K562 (cell line): Measurements from ENCODE around the gene LIPH. TPM values are rescaled to one million over a fixed set of nuclear protein-coding genes. Genes with fewer than 3 reads are reported as not detected.

ENCODE experiments used
- BMI1 ChIP-seq: fragments of 150-350 bp; IDR thresholded peaks from 2 replicates; pipeline ENCODE4 v1.6.1; 2014; ENCODE audit warnings: low read length
- CSDE1 ChIP-seq, 2 experiments: fragments of 450-650 bp; IDR thresholded peaks; 2 replicates each; pipeline ENCODE4 v1.6.1; 2016; ENCODE audit warnings: mild to moderate bottlenecking in 1 of 2
- ELF2 ChIP-seq: fragments of 250-450 bp; sonication (Bioruptor Pico); IDR thresholded peaks from 2 replicates; pipeline ENCODE4 v1.5.0; 2021; ENCODE audit warnings: mild to moderate bottlenecking
- EP300 ChIP-seq: IDR thresholded peaks from 2 replicates; pipeline ENCODE4 v1.6.1; 2012; ENCODE audit warnings: low read length, improper control_type of control experiment
- ERF ChIP-seq: fragments of 450-650 bp; formaldehyde crosslinking; IDR thresholded peaks from 2 replicates; pipeline ENCODE4 v1.4.0; 2020; ENCODE audit warnings: mild to moderate bottlenecking, mixed read lengths
- PHF20 ChIP-seq: fragments of 450-650 bp; IDR thresholded peaks from 2 replicates; pipeline ENCODE4 v1.6.1; 2018; ENCODE audit not compliant: partially characterized antibody
- SAFB ChIP-seq: fragments of 200-400 bp; formaldehyde crosslinking; IDR thresholded peaks from 2 replicates; pipeline ENCODE4 v1.6.1; 2017; ENCODE audit warnings: low read depth, low read length, borderline replicate concordance
- SMARCE1 ChIP-seq: fragments of 450-650 bp; IDR thresholded peaks from 2 replicates; pipeline ENCODE4 v1.7.1; 2016; ENCODE audit warnings: mild to moderate bottlenecking
- SRF ChIP-seq, 2 experiments: fragments of 250-450, 450-650 bp in 1 of 2; sonication (Bioruptor Pico) in 1 of 2; sonication (generic) in 1 of 2; formaldehyde crosslinking; IDR thresholded peaks; 2 replicates each; pipeline versions ENCODE4 v1.5.0 to v1.5.1; 2020 to 2022; ENCODE audit warnings: mild to moderate bottlenecking in 1 of 2, missing genetic modification reagents in 1 of 2
- THRAP3 ChIP-seq: fragments of 450-650 bp; IDR thresholded peaks from 2 replicates; pipeline ENCODE4 v1.6.1; 2016; ENCODE audit warnings: mild to moderate bottlenecking, inconsistent platforms, borderline replicate concordance
- TOE1 ChIP-seq, 2 experiments: fragments of 450-650 bp in 1 of 2; sonication (generic) in 1 of 2; formaldehyde crosslinking in 1 of 2; IDR thresholded peaks; 2 replicates each; pipeline versions ENCODE4 v1.7.1 to v1.8.0; 2016 to 2022; ENCODE audit warnings: borderline replicate concordance in 2 of 2, mild to moderate bottlenecking in 2 of 2, antibody characterized with exemption in 1 of 2, inconsistent platforms in 1 of 2, low read depth in 1 of 2, missing genetic modification reagents in 1 of 2, moderate library complexity in 1 of 2
- ZC3H4 ChIP-seq: sonication (generic); formaldehyde crosslinking; IDR thresholded peaks from 2 replicates; pipeline ENCODE4 v1.9.0; 2021; ENCODE audit warnings: missing genetic modification reagents, borderline replicate concordance
- ZNF184 ChIP-seq: sonication (generic); formaldehyde crosslinking; IDR thresholded peaks from 2 replicates; pipeline ENCODE4 v1.5.0; 2020; ENCODE audit warnings: missing genetic modification reagents
- ZNF589 ChIP-seq: fragments of 200-800 bp; sonication (Bioruptor generic); IDR thresholded peaks from 2 replicates; pipeline ENCODE4 v1.6.1; 2016; ENCODE audit warnings: low read depth, missing genetic modification characterization, missing compliant biosample characterization
- ZNF75A ChIP-seq: fragments of 450-650 bp; formaldehyde crosslinking; IDR thresholded peaks from 2 replicates; pipeline ENCODE4 v1.4.0; 2020; ENCODE audit warnings: mild to moderate bottlenecking
- polyA plus RNA-seq, 8 experiments: library from polyadenylated mRNA; depleted of rRNA in 4 of 8; stranded (reverse) in 5 of 8; unstranded in 3 of 8; fragments of >200 nt; fragmentation: Nextera tagmentation in 2 of 8; fragmentation: Illumina TruSeq in 1 of 8; extraction: Ambion mirVana in 2 of 8; extraction: Trizol in 1 of 8; gene quantifications; 2 replicates each; pipeline versions ENCODE4 v1.2.1 to v1.2.3, GENCODE V29; 2011 to 2014; ENCODE audit warnings: inconsistent platforms in 1 of 8, missing spikeins in 1 of 8
- total RNA-seq, 7 experiments: library from RNA; depleted of rRNA in 6 of 7; stranded (reverse); fragments of >200 nt in 6 of 7; fragmentation: Illumina TruSeq in 2 of 7; extraction: Trizol in 2 of 7; gene quantifications; 2 replicates each; pipeline versions ENCODE4 v1.2.1 to v1.2.3, GENCODE V29; 2011 to 2021; ENCODE audit warnings: low replicate concordance in 1 of 7
- TF ChIP-seq, protein P1 (sequence below): sonication (generic); formaldehyde crosslinking; IDR thresholded peaks from 2 replicates; pipeline ENCODE4 v1.9.0; 2022; ENCODE audit warnings: mild to moderate bottlenecking, missing genetic modification reagents
- TF ChIP-seq, protein P2 (sequence below): fragments of 450-650 bp; formaldehyde crosslinking; IDR thresholded peaks from 2 replicates; pipeline ENCODE4 v1.4.0; 2022; ENCODE audit warnings: missing genetic modification characterization
- TF ChIP-seq, protein P3 (sequence below): fragments of 450-650 bp; IDR thresholded peaks from 2 replicates; pipeline ENCODE4 v1.6.1; 2017; ENCODE audit warnings: antibody characterized with exemption, mild to moderate bottlenecking
- TF ChIP-seq, protein P4 (sequence below): fragments of 200-800 bp; sonication (Bioruptor generic); IDR thresholded peaks from 2 replicates; pipeline ENCODE4 v1.6.1; 2017; ENCODE audit warnings: missing genetic modification characterization, missing compliant biosample characterization
- TF ChIP-seq, protein P5 (sequence below): fragments of 450-650 bp; IDR thresholded peaks from 2 replicates; pipeline ENCODE4 v1.6.1; 2016; ENCODE audit warnings: borderline replicate concordance

The LIPH gene
- total and polyA plus RNA-seq, 9 of the 15 experiments (the other 6 are each of a cell fraction or from before 2014, with no cell fraction given): 0.73 to 1.8 (median 1.3) TPM

DNA sequence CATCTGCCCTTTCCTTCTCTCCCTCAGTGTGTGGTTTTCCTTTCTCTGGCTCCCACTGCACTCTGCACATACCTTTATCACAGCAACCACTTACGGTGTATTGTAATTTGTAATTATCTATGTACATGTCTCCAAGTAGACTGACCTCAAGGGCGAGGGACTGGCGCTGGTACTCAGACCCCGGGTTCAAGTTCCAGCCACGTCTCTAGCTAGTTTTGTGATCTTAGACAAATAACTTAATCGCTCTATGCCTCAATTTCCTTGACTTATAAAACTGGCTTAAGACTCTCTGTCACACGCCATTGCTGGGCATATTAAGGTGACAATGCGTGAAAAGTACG lies 33.1 kb upstream of the LIPH start (continued):
- TF ChIP-seq ZNF75A (CRISPR knock-in tag) (no peak), EP300 (no peak; the same call in 1 of the 2 replicates), TOE1 (IDR thresholded peaks at IDR 0.05; ENCODE audit: borderline replicate concordance) (no peak), TOE1 (CRISPR knock-in tag; IDR thresholded peaks at IDR 0.05; ENCODE audit: borderline replicate concordance, low read depth) (peak; percentile 89; the same call in 1 of the 2 replicates), SMARCE1 (no peak), SRF (CRISPR knock-in tag; IDR thresholded peaks at IDR 0.05) (no peak), PHF20 (no peak), ELF2 (CRISPR knock-in tag) (0 out of 2 replicates have a peak, but pooled peaks have one; percentile 56), ZNF589 (CRISPR knock-in tag) (no peak), CSDE1 (IDR thresholded peaks at IDR 0.05) (no peak), SAFB (no peak), ZC3H4 (CRISPR knock-in tag) (peak; percentile 69; the same call in 1 of the 2 replicates), BMI1 (no peak), THRAP3 (no peak), ERF (CRISPR knock-in tag) (no peak), ZNF184 (CRISPR knock-in tag) (no peak)
- TF ChIP-seq, protein P1, sequence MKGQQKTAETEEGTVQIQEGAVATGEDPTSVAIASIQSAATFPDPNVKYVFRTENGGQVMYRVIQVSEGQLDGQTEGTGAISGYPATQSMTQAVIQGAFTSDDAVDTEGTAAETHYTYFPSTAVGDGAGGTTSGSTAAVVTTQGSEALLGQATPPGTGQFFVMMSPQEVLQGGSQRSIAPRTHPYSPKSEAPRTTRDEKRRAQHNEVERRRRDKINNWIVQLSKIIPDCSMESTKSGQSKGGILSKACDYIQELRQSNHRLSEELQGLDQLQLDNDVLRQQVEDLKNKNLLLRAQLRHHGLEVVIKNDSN: no peak
- TF ChIP-seq, protein P2, sequence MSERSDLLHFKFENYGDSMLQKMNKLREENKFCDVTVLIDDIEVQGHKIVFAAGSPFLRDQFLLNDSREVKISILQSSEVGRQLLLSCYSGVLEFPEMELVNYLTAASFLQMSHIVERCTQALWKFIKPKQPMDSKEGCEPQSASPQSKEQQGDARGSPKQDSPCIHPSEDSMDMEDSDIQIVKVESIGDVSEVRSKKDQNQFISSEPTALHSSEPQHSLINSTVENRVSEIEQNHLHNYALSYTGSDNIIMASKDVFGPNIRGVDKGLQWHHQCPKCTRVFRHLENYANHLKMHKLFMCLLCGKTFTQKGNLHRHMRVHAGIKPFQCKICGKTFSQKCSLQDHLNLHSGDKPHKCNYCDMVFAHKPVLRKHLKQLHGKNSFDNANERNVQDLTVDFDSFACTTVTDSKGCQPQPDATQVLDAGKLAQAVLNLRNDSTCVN (CRISPR knock-in tag): no peak
- TF ChIP-seq, protein P3, sequence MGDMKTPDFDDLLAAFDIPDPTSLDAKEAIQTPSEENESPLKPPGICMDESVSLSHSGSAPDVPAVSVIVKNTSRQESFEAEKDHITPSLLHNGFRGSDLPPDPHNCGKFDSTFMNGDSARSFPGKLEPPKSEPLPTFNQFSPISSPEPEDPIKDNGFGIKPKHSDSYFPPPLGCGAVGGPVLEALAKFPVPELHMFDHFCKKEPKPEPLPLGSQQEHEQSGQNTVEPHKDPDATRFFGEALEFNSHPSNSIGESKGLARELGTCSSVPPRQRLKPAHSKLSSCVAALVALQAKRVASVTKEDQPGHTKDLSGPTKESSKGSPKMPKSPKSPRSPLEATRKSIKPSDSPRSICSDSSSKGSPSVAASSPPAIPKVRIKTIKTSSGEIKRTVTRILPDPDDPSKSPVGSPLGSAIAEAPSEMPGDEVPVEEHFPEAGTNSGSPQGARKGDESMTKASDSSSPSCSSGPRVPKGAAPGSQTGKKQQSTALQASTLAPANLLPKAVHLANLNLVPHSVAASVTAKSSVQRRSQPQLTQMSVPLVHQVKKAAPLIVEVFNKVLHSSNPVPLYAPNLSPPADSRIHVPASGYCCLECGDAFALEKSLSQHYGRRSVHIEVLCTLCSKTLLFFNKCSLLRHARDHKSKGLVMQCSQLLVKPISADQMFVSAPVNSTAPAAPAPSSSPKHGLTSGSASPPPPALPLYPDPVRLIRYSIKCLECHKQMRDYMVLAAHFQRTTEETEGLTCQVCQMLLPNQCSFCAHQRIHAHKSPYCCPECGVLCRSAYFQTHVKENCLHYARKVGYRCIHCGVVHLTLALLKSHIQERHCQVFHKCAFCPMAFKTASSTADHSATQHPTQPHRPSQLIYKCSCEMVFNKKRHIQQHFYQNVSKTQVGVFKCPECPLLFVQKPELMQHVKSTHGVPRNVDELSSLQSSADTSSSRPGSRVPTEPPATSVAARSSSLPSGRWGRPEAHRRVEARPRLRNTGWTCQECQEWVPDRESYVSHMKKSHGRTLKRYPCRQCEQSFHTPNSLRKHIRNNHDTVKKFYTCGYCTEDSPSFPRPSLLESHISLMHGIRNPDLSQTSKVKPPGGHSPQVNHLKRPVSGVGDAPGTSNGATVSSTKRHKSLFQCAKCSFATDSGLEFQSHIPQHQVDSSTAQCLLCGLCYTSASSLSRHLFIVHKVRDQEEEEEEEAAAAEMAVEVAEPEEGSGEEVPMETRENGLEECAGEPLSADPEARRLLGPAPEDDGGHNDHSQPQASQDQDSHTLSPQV: peak; percentile 9; the same call in 1 of the 2 replicates
- TF ChIP-seq, protein P4, sequence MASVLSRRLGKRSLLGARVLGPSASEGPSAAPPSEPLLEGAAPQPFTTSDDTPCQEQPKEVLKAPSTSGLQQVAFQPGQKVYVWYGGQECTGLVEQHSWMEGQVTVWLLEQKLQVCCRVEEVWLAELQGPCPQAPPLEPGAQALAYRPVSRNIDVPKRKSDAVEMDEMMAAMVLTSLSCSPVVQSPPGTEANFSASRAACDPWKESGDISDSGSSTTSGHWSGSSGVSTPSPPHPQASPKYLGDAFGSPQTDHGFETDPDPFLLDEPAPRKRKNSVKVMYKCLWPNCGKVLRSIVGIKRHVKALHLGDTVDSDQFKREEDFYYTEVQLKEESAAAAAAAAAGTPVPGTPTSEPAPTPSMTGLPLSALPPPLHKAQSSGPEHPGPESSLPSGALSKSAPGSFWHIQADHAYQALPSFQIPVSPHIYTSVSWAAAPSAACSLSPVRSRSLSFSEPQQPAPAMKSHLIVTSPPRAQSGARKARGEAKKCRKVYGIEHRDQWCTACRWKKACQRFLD: no peak
- TF ChIP-seq, protein P5, sequence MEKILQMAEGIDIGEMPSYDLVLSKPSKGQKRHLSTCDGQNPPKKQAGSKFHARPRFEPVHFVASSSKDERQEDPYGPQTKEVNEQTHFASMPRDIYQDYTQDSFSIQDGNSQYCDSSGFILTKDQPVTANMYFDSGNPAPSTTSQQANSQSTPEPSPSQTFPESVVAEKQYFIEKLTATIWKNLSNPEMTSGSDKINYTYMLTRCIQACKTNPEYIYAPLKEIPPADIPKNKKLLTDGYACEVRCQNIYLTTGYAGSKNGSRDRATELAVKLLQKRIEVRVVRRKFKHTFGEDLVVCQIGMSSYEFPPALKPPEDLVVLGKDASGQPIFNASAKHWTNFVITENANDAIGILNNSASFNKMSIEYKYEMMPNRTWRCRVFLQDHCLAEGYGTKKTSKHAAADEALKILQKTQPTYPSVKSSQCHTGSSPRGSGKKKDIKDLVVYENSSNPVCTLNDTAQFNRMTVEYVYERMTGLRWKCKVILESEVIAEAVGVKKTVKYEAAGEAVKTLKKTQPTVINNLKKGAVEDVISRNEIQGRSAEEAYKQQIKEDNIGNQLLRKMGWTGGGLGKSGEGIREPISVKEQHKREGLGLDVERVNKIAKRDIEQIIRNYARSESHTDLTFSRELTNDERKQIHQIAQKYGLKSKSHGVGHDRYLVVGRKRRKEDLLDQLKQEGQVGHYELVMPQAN: peak; percentile 80; the same call in 1 of the 2 replicates
